Ishikawa (cell line): ENCODE data around the gene CEP350.

Experiments
- CEBPB ChIP-seq: IDR thresholded peaks from 2 replicates; pipeline ENCODE4 v1.6.1; 2012
- CREB1 ChIP-seq: IDR thresholded peaks from 2 replicates; pipeline ENCODE4 v1.6.1; 2012; ENCODE audit warnings: low read depth
- EGR1 ChIP-seq: IDR thresholded peaks from 2 replicates; pipeline ENCODE4 v1.6.1; 2012
- EP300 ChIP-seq: IDR thresholded peaks from 2 replicates; pipeline ENCODE4 v1.6.1; 2012; ENCODE audit warnings: borderline replicate concordance
- FOXM1 ChIP-seq: IDR thresholded peaks from 2 replicates; pipeline ENCODE4 v1.6.1; 2012; ENCODE audit warnings: low read depth, borderline replicate concordance
- NFIC ChIP-seq: IDR thresholded peaks from 2 replicates; pipeline ENCODE4 v1.6.1; 2012
- RAD21 ChIP-seq: IDR thresholded peaks from 2 replicates; pipeline ENCODE4 v1.6.1; 2012; ENCODE audit warnings: low read depth
- TAF1 ChIP-seq: IDR thresholded peaks from 2 replicates; pipeline ENCODE4 v1.6.1; 2012; ENCODE audit warnings: low read depth, mild to moderate bottlenecking
- TCF12 ChIP-seq: IDR thresholded peaks from 2 replicates; pipeline ENCODE4 v1.6.1; 2012; ENCODE audit warnings: low read depth
- TEAD4 ChIP-seq: IDR thresholded peaks from 2 replicates; pipeline ENCODE4 v1.6.1; 2012
- YY1 ChIP-seq: IDR thresholded peaks from 2 replicates; pipeline ENCODE4 v1.6.1; 2012; ENCODE audit warnings: low read depth
- ZBTB7A ChIP-seq: IDR thresholded peaks from 2 replicates; pipeline ENCODE4 v1.6.1; 2012; ENCODE audit warnings: low read depth
- TF ChIP-seq, protein P1 (sequence below): IDR thresholded peaks from 2 replicates; pipeline ENCODE4 v1.6.1; 2012
- TF ChIP-seq, protein P2 (sequence below): IDR thresholded peaks from 2 replicates; pipeline ENCODE4 v1.6.1; 2012; ENCODE audit warnings: low read depth, mild to moderate bottlenecking
- TF ChIP-seq, protein P3 (sequence below): IDR thresholded peaks from 2 replicates; pipeline ENCODE4 v1.6.1; 2012

The CEP350 gene

DNA sequence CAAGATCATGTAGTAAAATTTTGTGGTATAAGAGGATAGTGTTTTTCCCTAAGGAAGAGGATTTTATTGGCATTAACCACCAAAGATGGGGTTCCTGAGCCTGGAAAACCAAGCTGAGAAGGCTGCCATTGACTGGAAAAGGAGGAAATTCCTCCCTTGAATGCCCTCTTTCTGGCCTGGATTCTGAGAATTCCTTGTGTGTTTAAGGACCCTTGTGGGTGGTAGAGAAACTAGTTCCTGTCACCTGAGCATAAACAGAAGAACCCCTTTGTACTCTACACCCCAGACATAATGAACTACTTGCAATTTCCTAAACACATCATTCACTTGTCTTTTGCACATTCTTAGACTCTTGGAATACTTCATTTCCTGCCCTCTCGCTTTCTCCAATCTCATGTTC lies 33.1 kb upstream of the CEP350 start:
- TF ChIP-seq TAF1 (no peak), CREB1 (no peak), ZBTB7A (no peak), TEAD4 (no peak), NFIC (no peak), FOXM1 (no peak), YY1 (no peak), TCF12 (no peak), CEBPB (no peak), EGR1 (no peak), RAD21 (no peak), EP300 (no peak)
- TF ChIP-seq, protein P1, sequence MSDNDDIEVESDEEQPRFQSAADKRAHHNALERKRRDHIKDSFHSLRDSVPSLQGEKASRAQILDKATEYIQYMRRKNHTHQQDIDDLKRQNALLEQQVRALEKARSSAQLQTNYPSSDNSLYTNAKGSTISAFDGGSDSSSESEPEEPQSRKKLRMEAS = no peak
- TF ChIP-seq, protein P2, sequence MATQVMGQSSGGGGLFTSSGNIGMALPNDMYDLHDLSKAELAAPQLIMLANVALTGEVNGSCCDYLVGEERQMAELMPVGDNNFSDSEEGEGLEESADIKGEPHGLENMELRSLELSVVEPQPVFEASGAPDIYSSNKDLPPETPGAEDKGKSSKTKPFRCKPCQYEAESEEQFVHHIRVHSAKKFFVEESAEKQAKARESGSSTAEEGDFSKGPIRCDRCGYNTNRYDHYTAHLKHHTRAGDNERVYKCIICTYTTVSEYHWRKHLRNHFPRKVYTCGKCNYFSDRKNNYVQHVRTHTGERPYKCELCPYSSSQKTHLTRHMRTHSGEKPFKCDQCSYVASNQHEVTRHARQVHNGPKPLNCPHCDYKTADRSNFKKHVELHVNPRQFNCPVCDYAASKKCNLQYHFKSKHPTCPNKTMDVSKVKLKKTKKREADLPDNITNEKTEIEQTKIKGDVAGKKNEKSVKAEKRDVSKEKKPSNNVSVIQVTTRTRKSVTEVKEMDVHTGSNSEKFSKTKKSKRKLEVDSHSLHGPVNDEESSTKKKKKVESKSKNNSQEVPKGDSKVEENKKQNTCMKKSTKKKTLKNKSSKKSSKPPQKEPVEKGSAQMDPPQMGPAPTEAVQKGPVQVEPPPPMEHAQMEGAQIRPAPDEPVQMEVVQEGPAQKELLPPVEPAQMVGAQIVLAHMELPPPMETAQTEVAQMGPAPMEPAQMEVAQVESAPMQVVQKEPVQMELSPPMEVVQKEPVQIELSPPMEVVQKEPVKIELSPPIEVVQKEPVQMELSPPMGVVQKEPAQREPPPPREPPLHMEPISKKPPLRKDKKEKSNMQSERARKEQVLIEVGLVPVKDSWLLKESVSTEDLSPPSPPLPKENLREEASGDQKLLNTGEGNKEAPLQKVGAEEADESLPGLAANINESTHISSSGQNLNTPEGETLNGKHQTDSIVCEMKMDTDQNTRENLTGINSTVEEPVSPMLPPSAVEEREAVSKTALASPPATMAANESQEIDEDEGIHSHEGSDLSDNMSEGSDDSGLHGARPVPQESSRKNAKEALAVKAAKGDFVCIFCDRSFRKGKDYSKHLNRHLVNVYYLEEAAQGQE = no peak
- TF ChIP-seq, protein P3, sequence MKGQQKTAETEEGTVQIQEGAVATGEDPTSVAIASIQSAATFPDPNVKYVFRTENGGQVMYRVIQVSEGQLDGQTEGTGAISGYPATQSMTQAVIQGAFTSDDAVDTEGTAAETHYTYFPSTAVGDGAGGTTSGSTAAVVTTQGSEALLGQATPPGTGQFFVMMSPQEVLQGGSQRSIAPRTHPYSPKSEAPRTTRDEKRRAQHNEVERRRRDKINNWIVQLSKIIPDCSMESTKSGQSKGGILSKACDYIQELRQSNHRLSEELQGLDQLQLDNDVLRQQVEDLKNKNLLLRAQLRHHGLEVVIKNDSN = no peak

DNA sequence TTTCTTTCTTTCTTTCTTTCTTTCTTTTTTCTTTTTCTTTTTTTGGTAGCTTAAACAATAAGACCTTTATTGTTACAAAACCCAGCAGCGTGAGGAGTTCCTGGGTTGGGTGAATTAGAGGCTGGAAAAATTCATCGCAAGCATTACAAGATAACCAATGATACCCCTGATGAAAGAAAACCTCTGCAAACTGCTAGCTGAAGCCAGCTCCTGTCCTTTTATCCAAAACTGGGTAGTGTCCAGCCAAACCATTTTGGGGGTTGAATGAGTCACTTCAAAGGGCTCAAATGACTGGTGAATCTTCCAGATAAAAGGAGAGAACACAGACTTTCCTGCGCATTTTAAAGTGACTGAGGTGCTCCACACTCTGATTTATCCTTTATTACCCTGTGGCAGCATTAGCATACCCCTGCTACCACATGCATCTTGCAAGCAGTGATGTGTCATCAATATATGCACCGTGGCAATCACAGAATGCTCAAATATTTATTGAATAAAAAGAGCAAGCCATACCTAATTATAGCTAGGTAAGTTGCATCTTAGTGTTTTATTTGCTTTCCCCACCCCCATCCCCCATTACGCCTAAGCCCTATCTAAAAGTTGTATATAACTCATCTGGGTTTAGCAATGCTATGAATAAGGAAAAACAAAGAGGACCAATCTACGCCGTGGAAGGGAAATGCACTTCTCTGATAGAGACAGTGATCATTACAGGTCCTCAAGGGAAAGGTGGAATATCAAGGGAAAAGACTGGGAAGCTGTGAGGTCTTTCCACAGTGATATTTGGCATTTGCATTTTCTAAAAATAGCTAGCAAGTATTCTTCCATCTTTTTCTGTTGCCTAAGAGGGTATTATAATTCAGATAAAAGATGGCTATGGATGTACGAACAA lies 32.4 kb upstream of the CEP350 start:
- TF ChIP-seq RAD21 (no peak), YY1 (no peak), FOXM1 (no peak), ZBTB7A (no peak), EP300 (no peak)
- TF ChIP-seq, protein P2 = no peak
- TF ChIP-seq, protein P1 = no peak
- TF ChIP-seq, protein P3 = no peak

DNA sequence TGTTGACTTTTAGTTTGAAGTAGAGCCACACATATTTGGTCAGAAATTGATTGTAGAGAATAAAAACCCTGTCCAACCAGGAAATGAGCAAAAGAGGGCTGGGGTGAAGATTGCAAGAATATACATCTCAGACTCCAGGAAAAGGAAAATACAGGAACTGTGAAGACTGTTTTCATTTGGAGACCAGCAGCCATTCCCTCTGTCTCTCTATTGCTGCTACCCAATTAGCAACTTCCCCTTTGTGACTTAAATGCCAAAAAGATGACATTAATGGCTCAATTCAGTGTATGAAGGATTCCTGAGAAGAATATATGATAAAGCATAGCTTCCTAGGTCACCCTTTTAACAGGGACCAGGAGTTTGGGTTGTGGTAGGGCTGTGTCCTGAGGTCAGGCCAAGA lies 31.6 kb upstream of the CEP350 start:
- TF ChIP-seq, protein P3 = no peak
- no peak for TF ChIP-seq YY1
- no peak for TF ChIP-seq NFIC
- TF ChIP-seq CEBPB = no peak
- no peak for TF ChIP-seq EP300

DNA sequence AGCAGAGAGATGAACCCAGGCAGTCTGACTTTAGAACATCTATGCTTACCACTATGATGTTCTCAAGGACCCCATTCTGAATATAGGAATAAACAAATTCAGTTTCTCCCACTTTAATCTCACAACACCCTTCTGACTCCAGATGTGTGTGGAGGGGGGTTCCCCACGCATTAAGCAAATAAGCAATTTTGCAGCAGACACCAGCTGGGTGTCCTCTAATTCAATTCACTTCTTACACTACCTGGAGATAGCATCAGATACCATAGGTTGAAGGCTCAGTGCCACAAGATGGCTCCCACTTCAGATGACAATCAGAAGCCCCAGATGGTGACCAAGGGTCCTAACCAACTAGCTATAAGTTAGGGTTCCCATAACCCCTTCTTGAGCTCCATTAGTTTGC lies 30.3 kb upstream of the CEP350 start:
- TF ChIP-seq, protein P2 = no peak
- TF ChIP-seq NFIC (no peak), ZBTB7A (no peak), CREB1 (no peak), EP300 (no peak), TCF12 (no peak), FOXM1 (no peak), RAD21 (no peak), YY1 (no peak)
